Stimulated activated CD4-positive, alpha-beta T cell treated with anti-CD3 and anti-CD28 coated beads, TNF-alpha, amount 100 ng/mL, for 24 hours (primary cell): Measurements from ENCODE around the gene NUMBL.
A peak's percentile ranks its signal among the peaks of the same experiment; 100 is the strongest.
"Not testable (repeated sequence)": the region's sequence is repeated elsewhere in the genome, so short reads cannot be mapped to it uniquely, and the experiment has no call there.

Experiments used
- DNase-seq, 3 experiments: peaks; one replicate each; pipeline ENCODE4 v3.0.0-alpha.2; 2020; ENCODE audit warnings: low read depth in 3 of 3

NUMBL gene

GRCh38 chr19:40663695-40664692, 26.5 kb downstream of the NUMBL start:
- no peak for DNase-seq

GRCh38 chr19:40662925-40663694, 27.3 kb downstream of the NUMBL start:
- peak; percentile 89 to 91 (median 90) for DNase-seq

- DNase-seq, result no peak
Measured at GRCh38 chr19:40661616-40662015, 28.8 kb downstream of the NUMBL start.

DNA sequence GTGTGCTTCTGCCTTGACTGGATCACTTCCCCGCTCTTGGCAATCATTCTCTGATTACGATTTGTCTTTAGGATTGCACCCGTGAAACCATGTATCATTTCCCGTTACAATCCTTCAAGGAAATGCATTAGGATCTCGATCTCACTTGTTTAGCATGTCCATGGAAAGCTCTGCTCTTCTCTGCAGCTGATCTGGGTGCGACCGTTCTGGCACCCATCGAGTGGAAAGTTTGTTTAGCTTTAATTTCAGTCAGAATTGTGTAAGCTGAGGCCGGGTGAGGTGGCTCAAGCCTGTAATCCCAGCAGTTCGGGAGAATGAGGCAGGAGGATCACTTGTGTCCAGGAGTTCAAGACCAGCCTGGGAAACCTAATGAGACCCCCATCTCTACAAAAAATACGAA, 30.9 kb downstream of the NUMBL start:
- DNase-seq, result no peak

DNA sequence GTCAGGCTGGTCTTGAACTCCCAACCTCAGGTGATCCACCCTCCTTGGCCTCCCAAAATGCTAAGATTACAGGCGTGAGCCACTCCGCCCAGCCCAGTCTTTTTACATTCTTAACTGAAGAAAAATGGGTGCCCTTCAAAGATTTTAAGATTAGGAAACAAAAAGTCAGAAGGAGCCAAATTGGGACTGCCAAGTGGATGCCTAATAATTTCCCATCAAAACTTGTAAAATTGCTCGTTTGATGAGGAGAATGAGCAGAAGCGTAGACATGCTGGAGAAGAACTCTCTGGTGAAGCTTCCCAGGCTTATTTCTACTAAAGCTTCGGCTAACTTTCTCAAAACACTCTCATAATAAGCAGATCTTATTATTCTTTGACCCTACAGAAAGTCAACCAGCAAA, 31.3 kb downstream of the NUMBL start:
- no peak for DNase-seq

- no peak for DNase-seq
Measured at GRCh38 chr19:40658031-40658430, 32.4 kb downstream of the NUMBL start.

GRCh38 chr19:40655684-40656083, 34.8 kb downstream of the NUMBL start:
- DNase-seq, result not testable (repeated sequence)

DNA sequence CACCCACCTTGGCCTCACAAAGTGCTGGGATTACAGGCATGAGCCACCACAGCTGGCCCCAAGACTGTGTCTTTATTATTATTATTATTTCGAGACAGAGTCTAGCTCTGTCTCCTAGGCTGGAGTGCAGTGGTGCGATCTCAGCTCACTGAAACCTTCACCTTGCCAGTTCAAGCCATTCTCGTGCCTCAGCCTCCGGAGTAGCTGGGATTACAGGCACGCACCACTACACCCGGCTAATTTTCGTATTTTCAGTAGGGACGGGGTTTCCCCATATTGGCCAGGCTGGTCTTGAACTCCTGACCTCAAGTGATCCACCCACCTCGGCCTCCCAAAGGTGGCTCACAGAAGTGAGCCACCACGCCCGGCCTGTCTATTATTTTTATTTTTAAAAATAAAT, 38.1 kb downstream of the NUMBL start:
- not testable (repeated sequence) for DNase-seq

DNA sequence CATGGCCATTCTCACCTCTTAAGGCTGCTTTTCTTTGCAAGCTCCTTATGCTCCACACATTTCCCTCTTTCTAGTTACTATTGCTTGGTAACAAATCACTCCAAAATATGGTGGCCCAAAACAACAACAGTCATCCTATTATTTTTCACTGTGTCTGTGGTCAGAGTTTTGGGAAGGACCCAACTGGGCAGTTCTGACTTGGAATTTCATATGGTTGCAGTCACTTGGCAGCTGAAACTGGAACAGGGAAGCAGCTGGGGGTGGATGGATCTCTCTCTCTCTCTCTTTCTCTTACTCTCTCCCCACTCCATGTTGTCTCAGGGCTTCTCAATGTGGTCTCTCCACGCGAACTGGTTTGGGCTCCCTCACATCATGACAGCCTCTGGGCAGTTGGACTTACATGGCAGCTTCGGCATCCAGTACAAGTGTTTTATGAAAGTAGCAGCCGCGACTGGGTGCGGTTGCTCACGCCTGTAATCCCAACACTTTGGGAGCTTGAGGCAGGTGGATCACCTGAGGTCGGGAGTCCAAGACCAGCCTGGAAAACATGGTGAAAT, 39.6 kb downstream of the NUMBL start:
- DNase-seq, result no peak

DNA sequence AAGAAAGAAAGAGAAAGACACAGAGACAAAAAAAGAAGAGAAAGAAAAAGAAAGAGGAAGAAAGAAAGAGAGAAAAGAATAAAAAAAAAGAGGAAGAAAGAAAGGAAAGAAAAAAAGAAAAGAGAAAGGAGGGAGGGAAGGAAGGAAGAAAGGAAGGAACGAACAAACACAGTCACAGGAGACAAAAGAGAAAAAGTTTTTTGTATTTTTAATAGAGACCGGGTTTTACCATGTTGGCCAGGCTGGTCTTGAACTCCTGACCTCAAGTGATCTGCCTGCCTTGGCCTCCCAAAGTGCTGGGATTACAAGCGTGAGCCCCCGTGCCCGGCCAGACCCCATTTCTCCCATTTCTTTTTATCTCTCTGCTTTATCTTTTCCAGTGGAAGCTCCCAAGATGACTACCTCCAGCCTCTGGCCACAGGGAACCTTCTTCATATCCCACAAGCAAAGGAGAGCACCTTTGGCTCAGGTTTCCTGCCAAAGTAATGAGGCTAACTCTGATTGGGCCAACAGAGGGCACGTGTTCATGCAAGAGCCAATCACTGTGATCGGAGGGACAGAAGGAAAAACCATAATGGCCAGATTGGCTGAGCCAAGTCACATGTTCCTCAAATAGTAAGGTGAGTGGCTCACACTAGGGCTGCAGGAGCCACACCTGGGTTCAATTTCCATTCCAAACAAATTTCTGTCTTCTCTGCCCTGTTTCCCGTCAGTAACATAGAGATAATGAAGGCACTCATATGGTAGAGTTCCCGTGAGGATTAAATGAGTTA, 40.4 kb downstream of the NUMBL start:
- not testable (repeated sequence) for DNase-seq

DNA sequence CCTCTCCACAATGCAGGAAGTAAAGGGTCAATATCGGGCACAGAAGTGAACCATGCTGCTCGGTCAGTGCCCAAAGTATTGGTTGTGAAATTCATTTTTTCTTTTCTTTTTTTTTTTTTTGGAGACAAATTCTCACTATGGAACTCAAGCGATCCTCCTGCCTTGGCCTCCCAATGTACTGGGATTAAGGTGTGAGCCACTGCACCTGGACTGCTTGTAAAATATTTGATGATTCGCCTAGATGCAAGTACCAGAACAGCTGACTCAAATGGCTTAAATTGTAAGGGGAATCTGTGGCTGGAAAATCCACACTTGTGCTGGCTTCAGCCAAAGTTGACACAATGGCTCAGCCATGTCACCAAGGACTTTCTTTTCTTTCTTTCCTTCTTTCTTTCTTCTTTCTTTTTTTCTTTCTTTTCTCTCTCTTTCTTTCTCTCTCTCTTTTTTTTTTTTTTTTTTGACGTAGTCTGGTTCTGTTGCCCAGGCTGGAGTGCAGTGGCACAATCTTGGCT, 43.7 kb downstream of the NUMBL start:
- no peak for DNase-seq

DNA sequence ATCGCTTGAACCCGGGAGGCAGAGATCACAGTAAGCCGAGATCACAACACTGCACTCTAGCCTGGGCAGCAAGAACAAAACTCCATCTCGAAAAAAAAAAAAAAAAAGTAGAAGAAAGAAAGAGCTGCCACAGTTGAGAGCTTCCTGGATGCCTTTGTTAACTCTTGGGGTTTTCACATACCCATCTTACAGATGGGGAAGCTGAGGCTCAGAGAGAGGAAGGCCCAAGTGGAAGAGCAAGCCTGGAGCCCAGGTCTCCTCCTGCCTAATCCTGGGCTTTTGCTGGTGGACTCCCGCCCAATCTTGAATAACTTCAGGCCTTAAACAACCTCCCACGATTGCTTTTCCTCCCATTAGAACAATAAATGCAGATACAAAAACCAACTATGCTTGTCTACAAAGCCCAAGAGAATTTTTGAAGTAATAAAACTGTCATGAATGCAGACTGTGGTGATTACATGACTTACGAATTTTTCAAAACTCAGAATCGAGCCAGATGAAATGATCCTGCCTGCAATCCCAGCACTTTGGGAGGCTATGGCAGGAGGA, 47.6 kb downstream of the NUMBL start:
- no peak for DNase-seq

GRCh38 chr19:40642051-40642706, 48.3 kb downstream of the NUMBL start:
- DNase-seq, result no peak

- no peak for DNase-seq
Measured at GRCh38 chr19:40641281-40641680, 49.2 kb downstream of the NUMBL start.

GRCh38 chr19:40640744-40641143, 49.7 kb downstream of the NUMBL start:
- DNase-seq, result no peak

GRCh38 chr19:40639638-40639982, 50.8 kb downstream of the NUMBL start:
- DNase-seq, result no peak

DNA sequence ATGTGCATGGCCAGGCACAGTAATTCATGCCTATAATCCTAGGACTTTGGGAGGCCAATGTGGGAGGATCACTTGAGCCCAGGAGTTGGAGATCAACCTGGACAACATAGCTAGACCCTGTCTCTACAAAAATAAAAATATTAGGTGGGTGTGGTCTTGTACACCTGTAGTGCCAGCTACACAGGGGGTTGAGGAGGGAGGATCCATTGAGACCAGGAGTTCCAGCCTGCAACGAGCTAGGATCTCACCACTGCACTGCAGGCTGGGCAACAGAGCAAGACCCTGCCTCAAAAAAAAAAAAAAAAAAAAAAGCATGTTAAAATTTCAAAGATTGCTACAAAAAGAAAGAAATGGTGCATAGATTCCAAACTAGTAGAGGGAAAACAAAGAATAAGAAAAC, 52.1 kb downstream of the NUMBL start:
- no peak for DNase-seq

- no peak for DNase-seq
Measured at GRCh38 chr19:40633207-40633606, 57.2 kb downstream of the NUMBL start.

GRCh38 chr19:40632311-40633036, 58.0 kb downstream of the NUMBL start:
- DNase-seq, result no peak

GRCh38 chr19:40630571-40631160, 59.8 kb downstream of the NUMBL start:
- no peak for DNase-seq
